Kidney epithelial cell (primary cell): Measurements from ENCODE around the gene MTG1. TPM values are rescaled to one million over a fixed set of nuclear protein-coding genes. Genes with fewer than 3 reads are reported as not detected.
"Not testable (repeated sequence)": the region's sequence is repeated elsewhere in the genome, so short reads cannot be mapped to it uniquely, and the experiment has no call there.

Experiments used
- DNase-seq: peaks from one replicate; pipeline ENCODE4 v3.0.0-alpha.2; 2010; ENCODE audit warnings: low read depth
- H3K27me3 ChIP-seq: 2 replicates; pipeline ENCODE4 v1.6.0; 2011; ENCODE audit warnings: low read length; ENCODE audit not compliant: control insufficient read depth, insufficient read depth
- H3K36me3 ChIP-seq: 2 replicates; pipeline ENCODE4 v1.5.1; 2011; ENCODE audit warnings: low read length; ENCODE audit not compliant: control insufficient read depth, insufficient read depth
- H3K4me3 ChIP-seq: 2 replicates; pipeline ENCODE4 v1.5.1; 2011; ENCODE audit warnings: low read depth, mild to moderate bottlenecking, control low read depth, low read length
- CTCF ChIP-seq: IDR thresholded peaks from 2 replicates; pipeline ENCODE4 v1.5.1; 2011; ENCODE audit warnings: mild to moderate bottlenecking, moderate library complexity, low read length, control low read depth, inconsistent platforms; ENCODE audit not compliant: insufficient read depth, poor library complexity, severe bottlenecking
- total RNA-seq: library from RNA; depleted of rRNA; stranded (reverse); fragments of >200 nt; gene quantifications from 2 replicates; pipeline ENCODE4 v1.2.3, GENCODE V29; 2015

The MTG1 gene
- total RNA-seq, 1 donor from 2014 or later = 26.7 TPM

- DNase-seq = no peak
- H3K4me3 ChIP-seq = no peak overlapping the region
- peaks cover 2% of the 10 kb centered on the region for H3K36me3 ChIP-seq
- H3K27me3 ChIP-seq = no peaks in the 10 kb centered on the region
- TF ChIP-seq CTCF = no peak
These were observed 18.4 kb downstream of the MTG1 start for GRCh38 chr10:133412381-133412711.

- not testable (repeated sequence) for DNase-seq, H3K4me3 ChIP-seq, H3K36me3 ChIP-seq, H3K27me3 ChIP-seq
These were observed 20.4 kb downstream of the MTG1 start for GRCh38 chr10:133414401-133414800.

- no peak for TF ChIP-seq CTCF
- Histone ChIP-seq H3K36me3 (peaks cover 2% of the 10 kb centered on the region), H3K4me3 (no peak overlapping the region), H3K27me3 (no peaks in the 10 kb centered on the region)
- DNase-seq = no peak
These were observed 21.8 kb downstream of the MTG1 start for GRCh38 chr10:133415752-133416151.

- TF ChIP-seq CTCF = no peak
- no peak for DNase-seq
- Histone ChIP-seq H3K4me3 (no peak overlapping the region), H3K27me3 (peaks cover 10% of the 10 kb centered on the region), H3K36me3 (no peaks in the 10 kb centered on the region)
These were observed 24.5 kb downstream of the MTG1 start for GRCh38 chr10:133418289-133418993.

- no peak for TF ChIP-seq CTCF
- peaks cover 12% of the 10 kb centered on the region for H3K27me3 ChIP-seq
- DNase-seq = no peak
- H3K4me3 ChIP-seq = no peak overlapping the region
- no peaks in the 10 kb centered on the region for H3K36me3 ChIP-seq
These were observed 25.4 kb downstream of the MTG1 start for GRCh38 chr10:133419211-133419950.

- Histone ChIP-seq H3K36me3 (no peaks in the 10 kb centered on the region), H3K27me3 (peaks cover 12% of the 10 kb centered on the region), H3K4me3 (no peak overlapping the region)
- TF ChIP-seq CTCF = no peak
- DNase-seq = no peak
These were observed 26.1 kb downstream of the MTG1 start for GRCh38 chr10:133420028-133420427.
